GM12891 (cell line): ENCODE data around the gene RIOX2.

Experiments used
- DNase-seq: peaks from one replicate; pipeline ENCODE4 v3.0.0; 2011; ENCODE audit warnings: low spot score; ENCODE audit not compliant: insufficient read length
- FAIRE-seq: peaks from 2 replicates; lab custom pipeline; 2011; peaks lifted over from hg19 to GRCh38; lab: Jason Lieb, UNC
- PAX5 ChIP-seq: IDR thresholded peaks from 2 replicates; pipeline ENCODE4 v1.6.1; 2011; ENCODE audit warnings: low read length, moderate library complexity, mild to moderate bottlenecking; ENCODE audit not compliant: insufficient read depth, severe bottlenecking
- POLR2A ChIP-seq: IDR thresholded peaks from 2 replicates; pipeline ENCODE4 v1.6.1; 2011; ENCODE audit warnings: low read depth, low read length, control low read depth
- POLR2AphosphoS5 ChIP-seq: IDR thresholded peaks from 2 replicates; pipeline ENCODE4 v1.6.1; 2011; ENCODE audit warnings: low read depth, low read length, control low read depth
- POU2F2 ChIP-seq: IDR thresholded peaks from 2 replicates; pipeline ENCODE4 v1.6.1; 2011; ENCODE audit warnings: low read depth, mild to moderate bottlenecking, control low read depth, low read length, moderate library complexity
- SPI1 ChIP-seq: IDR thresholded peaks from 2 replicates; pipeline ENCODE4 v1.6.1; 2011; ENCODE audit warnings: low read depth, low read length, control low read depth
- TAF1 ChIP-seq: IDR thresholded peaks from 2 replicates; pipeline ENCODE4 v1.6.1; 2011; ENCODE audit warnings: low read depth, low read length, control low read depth

The RIOX2 gene

GRCh38 chr3:98005438-98005837, 33.2 kb upstream of the RIOX2 start:
- FAIRE-seq (no peak), DNase-seq (no peak)
- TF ChIP-seq SPI1 (no peak), TAF1 (no peak), POLR2A (no peak), POU2F2 (no peak), PAX5 (no peak), POLR2AphosphoS5 (no peak)

- TF ChIP-seq POU2F2 (no peak), POLR2A (no peak), TAF1 (no peak), POLR2AphosphoS5 (no peak), PAX5 (no peak), SPI1 (no peak)
- DNase-seq (no peak), FAIRE-seq (no peak)
Measured at GRCh38 chr3:98004721-98005120, 32.5 kb upstream of the RIOX2 start.

GRCh38 chr3:98003306-98003969, 31.2 kb upstream of the RIOX2 start:
- no peak for DNase-seq
- TF ChIP-seq TAF1: no peak
- no peak for TF ChIP-seq PAX5
- TF ChIP-seq SPI1: peak; percentile 55
- no peak for TF ChIP-seq POLR2AphosphoS5
- FAIRE-seq: peak; percentile 78

- FAIRE-seq: no peak
- TF ChIP-seq TAF1 (no peak), PAX5 (no peak), POLR2A (no peak), POU2F2 (no peak), SPI1 (no peak), POLR2AphosphoS5 (no peak)
- DNase-seq: no peak
Measured at GRCh38 chr3:98002717-98003116, 30.5 kb upstream of the RIOX2 start.

GRCh38 chr3:97999994-98000393, 27.8 kb upstream of the RIOX2 start:
- DNase-seq (no peak), FAIRE-seq (no peak)
- TF ChIP-seq POLR2AphosphoS5: no peak
- TF ChIP-seq SPI1: no peak
- TF ChIP-seq TAF1: no peak
- no peak for TF ChIP-seq POU2F2
- TF ChIP-seq POLR2A: no peak

GRCh38 chr3:97999103-97999502, 26.9 kb upstream of the RIOX2 start:
- DNase-seq (no peak), FAIRE-seq (no peak)
- no peak for TF ChIP-seq POU2F2
- TF ChIP-seq PAX5: no peak
- TF ChIP-seq POLR2AphosphoS5: no peak
- TF ChIP-seq TAF1: no peak
- no peak for TF ChIP-seq POLR2A

- TF ChIP-seq POLR2A: no peak
- no peak for TF ChIP-seq POLR2AphosphoS5
- no peak for TF ChIP-seq TAF1
- TF ChIP-seq SPI1: no peak
- no peak for TF ChIP-seq POU2F2
- TF ChIP-seq PAX5: no peak
- FAIRE-seq (peak; percentile 35), DNase-seq (no peak)
Measured at GRCh38 chr3:97996988-97997387, 24.8 kb upstream of the RIOX2 start.

- DNase-seq (no peak), FAIRE-seq (no peak)
- no peak for TF ChIP-seq POLR2A
- TF ChIP-seq POLR2AphosphoS5: no peak
- no peak for TF ChIP-seq SPI1
- TF ChIP-seq TAF1: no peak
- no peak for TF ChIP-seq POU2F2
- no peak for TF ChIP-seq PAX5
Measured at GRCh38 chr3:97994328-97994945, 22.2 kb upstream of the RIOX2 start.

GRCh38 chr3:97993526-97993925, 21.3 kb upstream of the RIOX2 start:
- TF ChIP-seq PAX5 (no peak), POLR2A (no peak), SPI1 (no peak), POLR2AphosphoS5 (no peak), POU2F2 (no peak), TAF1 (no peak)
- FAIRE-seq: no peak
- DNase-seq: no peak

GRCh38 chr3:97992547-97993173, 20.4 kb upstream of the RIOX2 start:
- no peak for TF ChIP-seq POLR2AphosphoS5
- no peak for TF ChIP-seq TAF1
- TF ChIP-seq POLR2A: no peak
- DNase-seq (no peak), FAIRE-seq (no peak)
